ENCODE measurements around the gene DYSF. TPM values are rescaled to one million over a fixed set of nuclear protein-coding genes. Genes with fewer than 3 reads are reported as not detected.

The DYSF gene
- total RNA-seq, 4 donors from 2014 or later, result 17.4 to 40.7 (median 18.5) TPM

DNA sequence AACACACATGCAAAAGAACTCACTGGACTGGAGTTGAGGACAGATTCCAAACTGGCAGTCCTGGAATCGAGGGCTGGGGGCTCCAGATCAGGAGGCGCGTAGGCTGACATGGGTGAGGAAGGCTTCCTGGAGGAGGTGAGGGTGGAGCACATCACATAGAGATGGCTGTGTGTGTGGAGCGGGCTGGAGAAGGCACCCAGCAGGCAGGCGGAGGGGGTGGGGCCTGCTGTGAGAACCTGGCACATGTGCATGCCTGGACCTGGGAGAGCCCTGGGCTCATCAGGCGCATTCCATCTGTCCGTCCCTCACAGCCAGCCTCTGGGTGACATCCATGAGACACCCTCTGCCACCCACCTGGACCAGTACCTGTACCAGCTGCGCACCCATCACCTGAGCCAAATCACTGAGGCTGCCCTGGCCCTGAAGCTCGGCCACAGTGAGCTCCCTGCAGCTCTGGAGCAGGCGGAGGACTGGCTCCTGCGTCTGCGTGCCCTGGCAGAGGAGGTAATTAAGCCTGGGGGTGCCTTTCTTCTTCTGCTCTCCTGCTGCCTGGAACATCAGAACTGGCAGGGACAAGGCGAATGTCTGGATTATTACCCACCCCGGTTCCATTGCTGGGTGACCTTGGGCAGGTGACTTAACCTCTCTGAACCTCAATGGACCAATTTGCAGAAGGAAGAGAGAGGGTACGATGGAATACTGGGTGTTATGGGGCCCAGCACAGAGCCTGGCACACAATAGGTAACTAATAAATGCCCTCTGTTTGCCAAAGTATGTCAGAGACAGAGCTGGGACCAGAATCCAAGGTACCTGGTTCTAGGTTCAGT, 108.3 kb downstream of the DYSF start:
- DNase-seq (ENCODE audit: extremely low spot score), result no peak
- Histone ChIP-seq H3K27me3 (no peaks in the 10 kb centered on the region), H3K27ac (replicated peaks in 1 of 4) (no peak overlapping the region), H3K4me1 (peaks cover 0 to 8% (median 3%) of the 10 kb centered on the region in 4 donors), H3K36me3 (peaks cover 0 to 73% (median 50%) of the 10 kb centered on the region in 4 donors), H3K9me3 (no peaks in the 10 kb centered on the region), H3K4me3 (no peak overlapping the region)
- 94% methylated on average over 10 of the region's 15 CpGs for WGBS
- no peak for TF ChIP-seq POLR2A (IDR thresholded peaks at IDR 0.05; ENCODE audit: low read depth)
- TF ChIP-seq EP300 (IDR thresholded peaks at IDR 0.05), result no peak
- TF ChIP-seq POLR2AphosphoS5 (IDR thresholded peaks at IDR 0.05), result no peak
- TF ChIP-seq, protein P1, sequence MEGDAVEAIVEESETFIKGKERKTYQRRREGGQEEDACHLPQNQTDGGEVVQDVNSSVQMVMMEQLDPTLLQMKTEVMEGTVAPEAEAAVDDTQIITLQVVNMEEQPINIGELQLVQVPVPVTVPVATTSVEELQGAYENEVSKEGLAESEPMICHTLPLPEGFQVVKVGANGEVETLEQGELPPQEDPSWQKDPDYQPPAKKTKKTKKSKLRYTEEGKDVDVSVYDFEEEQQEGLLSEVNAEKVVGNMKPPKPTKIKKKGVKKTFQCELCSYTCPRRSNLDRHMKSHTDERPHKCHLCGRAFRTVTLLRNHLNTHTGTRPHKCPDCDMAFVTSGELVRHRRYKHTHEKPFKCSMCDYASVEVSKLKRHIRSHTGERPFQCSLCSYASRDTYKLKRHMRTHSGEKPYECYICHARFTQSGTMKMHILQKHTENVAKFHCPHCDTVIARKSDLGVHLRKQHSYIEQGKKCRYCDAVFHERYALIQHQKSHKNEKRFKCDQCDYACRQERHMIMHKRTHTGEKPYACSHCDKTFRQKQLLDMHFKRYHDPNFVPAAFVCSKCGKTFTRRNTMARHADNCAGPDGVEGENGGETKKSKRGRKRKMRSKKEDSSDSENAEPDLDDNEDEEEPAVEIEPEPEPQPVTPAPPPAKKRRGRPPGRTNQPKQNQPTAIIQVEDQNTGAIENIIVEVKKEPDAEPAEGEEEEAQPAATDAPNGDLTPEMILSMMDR (IDR thresholded peaks at IDR 0.05), result no peak
- intact Hi-C loops (cut with DNase I), result no loop called here

- no peaks in the 10 kb centered on the region for H3K27me3 ChIP-seq
- peaks cover 0 to 74% (median 51%) of the 10 kb centered on the region in 4 donors for H3K36me3 ChIP-seq
- H3K27ac ChIP-seq (replicated peaks in 1 of 4), result no peak overlapping the region
- TF ChIP-seq EP300 (IDR thresholded peaks at IDR 0.05) (no peak), POLR2A (IDR thresholded peaks at IDR 0.05; ENCODE audit: low read depth) (no peak), POLR2AphosphoS5 (IDR thresholded peaks at IDR 0.05) (no peak)
- TF ChIP-seq, protein P1 (IDR thresholded peaks at IDR 0.05), result no peak
- DNase-seq (ENCODE audit: extremely low spot score), result no peak
- intact Hi-C loops (cut with DNase I), result no loop called here
- H3K4me3 ChIP-seq, result no peak overlapping the region
- H3K9me3 ChIP-seq, result no peaks in the 10 kb centered on the region
- H3K4me1 ChIP-seq, result peaks cover 0 to 8% (median 3%) of the 10 kb centered on the region in 4 donors
- 81% methylated on average over 6 of the region's 7 CpGs for WGBS
Observed at GRCh38 chr2:71562518-71562917, 109.2 kb downstream of the DYSF start.

- H3K9me3 ChIP-seq, result no peaks in the 10 kb centered on the region
- no peak overlapping the region for H3K27ac ChIP-seq (replicated peaks in 1 of 4)
- WGBS, result 91% methylated on average over 11 of the region's 11 CpGs
- TF ChIP-seq POLR2A (IDR thresholded peaks at IDR 0.05; ENCODE audit: low read depth) (no peak), POLR2AphosphoS5 (IDR thresholded peaks at IDR 0.05) (no peak)
- intact Hi-C loops (cut with DNase I), result no loop called here
- peaks cover 0 to 8% (median 3%) of the 10 kb centered on the region in 4 donors for H3K4me1 ChIP-seq
- H3K4me3 ChIP-seq, result no peak overlapping the region
- no peak for DNase-seq (ENCODE audit: extremely low spot score)
- H3K27me3 ChIP-seq, result no peaks in the 10 kb centered on the region
- peaks cover 0 to 78% (median 59%) of the 10 kb centered on the region in 4 donors for H3K36me3 ChIP-seq
Observed at GRCh38 chr2:71563872-71564271, 110.5 kb downstream of the DYSF start.

- peaks cover 0 to 78% (median 59%) of the 10 kb centered on the region in 4 donors for H3K36me3 ChIP-seq
- DNase-seq (ENCODE audit: extremely low spot score), result no peak
- TF ChIP-seq, protein P1 (IDR thresholded peaks at IDR 0.05), result no peak
- TF ChIP-seq POLR2AphosphoS5 (IDR thresholded peaks at IDR 0.05), result no peak
- H3K4me1 ChIP-seq, result peaks cover 0 to 8% (median 3%) of the 10 kb centered on the region in 4 donors
- 100% methylated on average over 5 of the region's 5 CpGs for WGBS
- no peak overlapping the region for H3K27ac ChIP-seq (replicated peaks in 1 of 4)
- no peaks in the 10 kb centered on the region for H3K9me3 ChIP-seq
- intact Hi-C loops (cut with DNase I), result no loop called here
- no peaks in the 10 kb centered on the region for H3K27me3 ChIP-seq
- H3K4me3 ChIP-seq, result no peak overlapping the region
Observed at GRCh38 chr2:71564361-71564760, 111.0 kb downstream of the DYSF start.

GRCh38 chr2:71564790-71565189, 111.4 kb downstream of the DYSF start:
- DNase-seq (ENCODE audit: extremely low spot score), result no peak
- H3K27me3 ChIP-seq, result no peaks in the 10 kb centered on the region
- peaks cover 0 to 8% (median 3%) of the 10 kb centered on the region in 4 donors for H3K4me1 ChIP-seq
- intact Hi-C loops (cut with DNase I), result no loop called here
- H3K36me3 ChIP-seq, result peaks cover 0 to 78% (median 59%) of the 10 kb centered on the region in 4 donors
- H3K9me3 ChIP-seq, result no peaks in the 10 kb centered on the region
- no peak overlapping the region for H3K4me3 ChIP-seq
- H3K27ac ChIP-seq (replicated peaks in 1 of 4), result no peak overlapping the region
- WGBS, result 98% methylated on average over 7 of the region's 7 CpGs
- TF ChIP-seq EP300 (IDR thresholded peaks at IDR 0.05), result no peak
- TF ChIP-seq, protein P1 (IDR thresholded peaks at IDR 0.05), result no peak
- no peak for TF ChIP-seq POLR2AphosphoS5 (IDR thresholded peaks at IDR 0.05)
- no peak for TF ChIP-seq POLR2A (IDR thresholded peaks at IDR 0.05; ENCODE audit: low read depth)
